H1 (cell line): ENCODE data around the gene TOB1.

Source experiments
- CHD1 ChIP-seq: IDR thresholded peaks from 2 replicates; pipeline ENCODE4 v1.6.1; 2012; ENCODE audit warnings: low read depth, low read length, improper control_type of control experiment
- CREB1 ChIP-seq: IDR thresholded peaks from 2 replicates; pipeline ENCODE4 v1.6.1; 2012; ENCODE audit warnings: inconsistent platforms
- CTCF ChIP-seq, 3 experiments: IDR thresholded peaks; 1 replicate in 2 of 3; 2 replicates in 1 of 3; pipeline versions ENCODE4 v1.5.1 to v1.6.1; 2011; ENCODE audit warnings: low read length in 3 of 3, mild to moderate bottlenecking in 3 of 3, inconsistent platforms in 2 of 3, low read depth in 1 of 3, moderate library complexity in 1 of 3; ENCODE audit not compliant: insufficient read depth in 1 of 3; ENCODE audit errors: control extremely low read depth in 1 of 3
- EP300 ChIP-seq, 2 experiments: IDR thresholded peaks; 1 replicate in 1 of 2; 2 replicates in 1 of 2; pipeline ENCODE4 v1.6.1; 2011 to 2012; ENCODE audit warnings: low read depth in 2 of 2, low read length in 2 of 2, mild to moderate bottlenecking in 2 of 2, borderline replicate concordance in 1 of 2, inconsistent platforms in 1 of 2, moderate library complexity in 1 of 2
- EZH2 ChIP-seq: fragments of 200-600 bp; sonication (generic); IDR thresholded peaks from 2 replicates; pipeline ENCODE4 v1.7.1; 2012; ENCODE audit warnings: low read depth, mild to moderate bottlenecking, moderate library complexity, low read length, inconsistent platforms; ENCODE audit not compliant: severe bottlenecking
- GABPA ChIP-seq: IDR thresholded peaks from 2 replicates; pipeline ENCODE4 v1.6.1; 2011; ENCODE audit warnings: mild to moderate bottlenecking, low read length, moderate library complexity, borderline replicate concordance; ENCODE audit not compliant: insufficient read depth
- POLR2A ChIP-seq, 2 experiments: IDR thresholded peaks; 1 replicate in 1 of 2; 2 replicates in 1 of 2; pipeline ENCODE4 v1.6.1; 2011; ENCODE audit warnings: low read depth in 2 of 2, low read length in 2 of 2, mild to moderate bottlenecking in 2 of 2; ENCODE audit errors: control extremely low read depth in 1 of 2
- POLR2AphosphoS5 ChIP-seq: IDR thresholded peaks from 2 replicates; pipeline ENCODE4 v1.6.1; 2011; ENCODE audit warnings: low read depth, low read length
- POU5F1 ChIP-seq: IDR thresholded peaks from 2 replicates; pipeline ENCODE4 v1.6.1; 2011; ENCODE audit warnings: low read depth, mild to moderate bottlenecking, low read length, moderate library complexity
- RNF2 ChIP-seq: fragments of 200-900, 300-1000 bp; sonication (generic); IDR thresholded peaks from 2 replicates; pipeline ENCODE4 v1.7.1; 2016; ENCODE audit warnings: borderline replicate concordance, low read depth, mild to moderate bottlenecking, antibody characterized with exemption, low read length; ENCODE audit not compliant: poor library complexity, severe bottlenecking; ENCODE audit errors: missing control alignments
- SP4 ChIP-seq: IDR thresholded peaks from 2 replicates; pipeline ENCODE4 v1.6.1; 2012; ENCODE audit warnings: low read length, inconsistent platforms
- TAF1 ChIP-seq: IDR thresholded peaks from 2 replicates; pipeline ENCODE4 v1.6.1; 2011; ENCODE audit warnings: mild to moderate bottlenecking, low read depth, low read length
- ZNF274 ChIP-seq: IDR thresholded peaks from 2 replicates; pipeline ENCODE4 v1.7.0; 2012; ENCODE audit warnings: low read length, borderline replicate concordance; ENCODE audit errors: extremely low read depth

DNA sequence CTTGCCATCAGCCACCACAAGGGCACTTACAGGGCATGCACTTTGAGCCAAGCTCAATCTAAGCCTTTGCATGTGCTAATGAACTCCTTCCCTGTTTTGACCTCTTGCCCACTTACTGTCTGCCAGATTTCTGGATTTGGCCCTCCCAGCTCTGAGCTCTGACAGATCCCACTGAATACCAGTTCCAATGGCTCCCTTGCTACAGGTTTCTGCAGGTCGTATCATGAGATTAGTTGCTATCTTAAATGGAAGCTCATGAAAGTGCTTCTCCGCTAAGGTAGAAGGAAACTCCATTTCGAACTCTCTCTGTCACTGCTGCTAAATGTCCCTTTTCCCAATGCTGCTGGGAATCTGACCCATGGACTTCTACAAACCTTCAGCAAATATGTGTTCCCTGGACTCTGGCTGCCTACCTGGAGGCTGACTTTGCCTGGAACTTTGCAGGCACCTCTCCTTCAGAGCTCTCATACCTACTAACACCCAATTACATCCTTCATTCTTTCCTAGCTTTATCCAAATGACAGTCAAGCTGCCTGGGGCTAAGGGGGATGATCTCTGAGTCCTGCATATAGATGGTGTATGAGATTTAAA lies 23.5 kb upstream of the TOB1 start:
- peak in 1 of 3 experiments; percentile 21; a peak in 1 of 4 replicates for TF ChIP-seq CTCF (IDR thresholded peaks at IDR 0.05; ENCODE audit: control extremely low read depth in 1 of 3, insufficient read depth in 1 of 3, low read depth in 1 of 3, low read length in 3 of 3)
- TF ChIP-seq RNF2 = no peak
- no peak for TF ChIP-seq CREB1
- TF ChIP-seq POU5F1 = no peak
- TF ChIP-seq POLR2A (IDR thresholded peaks at IDR 0.05; ENCODE audit: control extremely low read depth in 1 of 2, low read depth in 2 of 2, low read length in 2 of 2) = no peak
- no peak for TF ChIP-seq TAF1
- no peak for TF ChIP-seq POLR2AphosphoS5
- TF ChIP-seq EZH2 = no peak
- TF ChIP-seq GABPA = no peak
- no peak for TF ChIP-seq CHD1
- no peak for TF ChIP-seq EP300 (IDR thresholded peaks at IDR 0.05; ENCODE audit: borderline replicate concordance in 1 of 2, low read depth in 2 of 2, low read length in 2 of 2)
- no peak for TF ChIP-seq SP4
- no peak for TF ChIP-seq ZNF274
